GM12878 (cell line): ENCODE measurements around the gene TRAF3. TPM values are rescaled to one million over a fixed set of nuclear protein-coding genes. Genes with fewer than 3 reads are reported as not detected.

ENCODE experiments used
- ASH2L ChIP-seq: fragments of 300-600, 200-600 bp; sonication (generic); IDR thresholded peaks from 2 replicates; pipeline ENCODE4 v1.6.1; 2017; ENCODE audit warnings: low read depth, mild to moderate bottlenecking, borderline replicate concordance
- ATF7 ChIP-seq: fragments of 450-650 bp; IDR thresholded peaks from 2 replicates; pipeline ENCODE4 v1.6.1; 2016; ENCODE audit warnings: low read depth, mild to moderate bottlenecking
- CEBPB ChIP-seq, 2 experiments: fragments of 150-350 bp in 1 of 2; IDR thresholded peaks; 2 replicates each; pipeline ENCODE4 v1.6.1; 2012 to 2014; ENCODE audit warnings: low read depth in 2 of 2, low read length in 2 of 2, borderline replicate concordance in 1 of 2, inconsistent platforms in 1 of 2
- CTCF ChIP-seq, 3 experiments: IDR thresholded peaks in 2 of 3; conservative IDR thresholded peaks in 1 of 3; 2 replicates each; pipeline ENCODE4 v1.5.1; 2011; ENCODE audit warnings: low read depth in 3 of 3, low read length in 3 of 3, mild to moderate bottlenecking in 3 of 3, control low read depth in 2 of 3, moderate library complexity in 2 of 3, inconsistent platforms in 1 of 3, mixed read lengths in 1 of 3; ENCODE audit not compliant: control insufficient read depth in 2 of 3, insufficient read depth in 1 of 3; ENCODE audit errors: extremely low read depth in 1 of 3
- DPF2 ChIP-seq: fragments of 450-650 bp; IDR thresholded peaks from 2 replicates; pipeline ENCODE4 v1.6.1; 2017; ENCODE audit warnings: mild to moderate bottlenecking
- ESRRA ChIP-seq: IDR thresholded peaks from 2 replicates; pipeline ENCODE4 v1.6.1; 2012; ENCODE audit warnings: mild to moderate bottlenecking, low read length, improper control_type of control experiment
- GATAD2B ChIP-seq: fragments of 450-650 bp; conservative IDR thresholded peaks from 2 replicates; pipeline ENCODE4 v1.6.1; 2017; ENCODE audit warnings: low read depth, mild to moderate bottlenecking, moderate library complexity
- IKZF2 ChIP-seq, 2 experiments: fragments of 450-650 bp; IDR thresholded peaks; 2 replicates each; pipeline ENCODE4 v1.6.1; 2017; ENCODE audit warnings: mild to moderate bottlenecking in 2 of 2, moderate library complexity in 2 of 2
- NR2C2 ChIP-seq: IDR thresholded peaks from 2 replicates; pipeline ENCODE4 v1.6.1; 2011; ENCODE audit warnings: borderline replicate concordance, low read depth; ENCODE audit not compliant: control insufficient read depth, insufficient read length
- PKNOX1 ChIP-seq: fragments of 450-650 bp; IDR thresholded peaks from 2 replicates; pipeline ENCODE4 v1.6.1; 2016; ENCODE audit warnings: mild to moderate bottlenecking
- PML ChIP-seq: IDR thresholded peaks from 2 replicates; pipeline ENCODE4 v1.6.1; 2012; ENCODE audit warnings: low read length, inconsistent platforms
- POU2F2 ChIP-seq: IDR thresholded peaks from 3 replicates; pipeline ENCODE4 v1.6.1; 2011; ENCODE audit warnings: low read depth, mild to moderate bottlenecking, low read length, borderline replicate concordance
- RAD21 ChIP-seq: IDR thresholded peaks from 2 replicates; pipeline ENCODE4 v1.6.1; 2011; ENCODE audit warnings: mild to moderate bottlenecking, low read depth, low read length, moderate library complexity; ENCODE audit not compliant: insufficient read depth
- RCOR1 ChIP-seq: conservative IDR thresholded peaks from 2 replicates; pipeline ENCODE4 v1.6.1; 2012; ENCODE audit warnings: low read depth, low read length, improper control_type of control experiment
- RUNX3 ChIP-seq: IDR thresholded peaks from 2 replicates; pipeline ENCODE4 v1.6.1; 2012; ENCODE audit warnings: low read length, inconsistent platforms
- YY1 ChIP-seq: IDR thresholded peaks from 2 replicates; pipeline ENCODE4 v1.6.1; 2011; ENCODE audit warnings: low read depth, mild to moderate bottlenecking, low read length
- ZNF207 ChIP-seq: fragments of 450-650 bp; IDR thresholded peaks from 2 replicates; pipeline ENCODE4 v1.6.1; 2014; ENCODE audit warnings: antibody characterized with exemption, mild to moderate bottlenecking, borderline replicate concordance
- polyA plus RNA-seq, 11 experiments: library from polyadenylated mRNA; depleted of rRNA in 4 of 11; unstranded in 6 of 11; stranded (reverse) in 5 of 11; fragments of >200 nt; fragmentation: Nextera tagmentation in 4 of 11; fragmentation: Illumina TruSeq in 1 of 11; extraction: Ambion mirVana in 4 of 11; extraction: Trizol in 1 of 11; gene quantifications; 1 replicate in 1 of 11; 2 replicates in 10 of 11; pipeline versions ENCODE4 v1.2.1 to v1.2.3, GENCODE V29; 2011 to 2016; ENCODE audit warnings: inconsistent platforms in 2 of 11, missing spikeins in 2 of 11, low read depth in 1 of 11
- total RNA-seq, 4 experiments: library from RNA; depleted of rRNA in 3 of 4; stranded (reverse); fragments of >200 nt in 3 of 4; fragmentation: Illumina TruSeq in 1 of 4; extraction: Trizol in 1 of 4; gene quantifications; 2 replicates each; pipeline versions ENCODE4 v1.2.1 to v1.2.3, GENCODE V29; 2013 to 2021
- TF ChIP-seq, protein P1 (sequence below): fragments of 450-650 bp; IDR thresholded peaks from 2 replicates; pipeline ENCODE4 v1.6.1; 2017; ENCODE audit warnings: mild to moderate bottlenecking, moderate library complexity
- TF ChIP-seq, protein P2 (sequence below): IDR thresholded peaks from 2 replicates; pipeline ENCODE4 v1.6.1; 2012; ENCODE audit warnings: low read length, inconsistent platforms

TRAF3 gene
- total and polyA plus RNA-seq, 10 of the 15 experiments (the other 5 are each of a cell fraction or from before 2014, with no cell fraction given), result 3.0 to 70.1 (median 36.5) TPM

DNA sequence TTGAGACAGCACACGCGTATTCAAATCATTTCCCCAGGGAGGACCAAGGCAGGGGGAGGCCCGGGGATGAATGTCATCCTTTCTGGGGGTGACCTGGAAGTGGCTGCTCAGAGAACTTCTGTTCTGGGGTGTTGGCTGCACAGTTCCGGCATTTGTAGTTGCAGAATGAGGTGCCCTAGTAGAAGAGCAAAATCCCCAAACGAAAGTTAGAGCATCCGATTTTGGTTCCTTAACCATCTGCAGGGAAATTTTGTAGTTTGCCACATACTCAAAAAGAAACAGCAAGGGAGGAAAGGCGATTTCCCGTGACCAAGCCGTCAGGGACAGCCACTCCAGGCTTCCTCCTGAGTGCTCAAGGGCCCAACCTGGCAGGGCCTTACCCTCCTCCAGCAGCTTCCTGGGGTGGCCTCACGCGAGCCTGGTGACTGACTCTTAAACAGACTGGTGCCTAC lies 13.0 kb upstream of the TRAF3 start (continued):
- TF ChIP-seq RUNX3, result peak; percentile 89
- 0 out of 2 replicates have a peak, but pooled peaks have one; percentile 59 for TF ChIP-seq ZNF207
- TF ChIP-seq ESRRA, result no peak
- TF ChIP-seq POU2F2, result peak; percentile 97
- no peak for TF ChIP-seq ASH2L
- peak; percentile 73 for TF ChIP-seq GATAD2B
- TF ChIP-seq RCOR1, result peak; percentile 88; the same call in 1 of the 2 replicates
- peak; percentile 87 for TF ChIP-seq ATF7
- TF ChIP-seq, protein P1, sequence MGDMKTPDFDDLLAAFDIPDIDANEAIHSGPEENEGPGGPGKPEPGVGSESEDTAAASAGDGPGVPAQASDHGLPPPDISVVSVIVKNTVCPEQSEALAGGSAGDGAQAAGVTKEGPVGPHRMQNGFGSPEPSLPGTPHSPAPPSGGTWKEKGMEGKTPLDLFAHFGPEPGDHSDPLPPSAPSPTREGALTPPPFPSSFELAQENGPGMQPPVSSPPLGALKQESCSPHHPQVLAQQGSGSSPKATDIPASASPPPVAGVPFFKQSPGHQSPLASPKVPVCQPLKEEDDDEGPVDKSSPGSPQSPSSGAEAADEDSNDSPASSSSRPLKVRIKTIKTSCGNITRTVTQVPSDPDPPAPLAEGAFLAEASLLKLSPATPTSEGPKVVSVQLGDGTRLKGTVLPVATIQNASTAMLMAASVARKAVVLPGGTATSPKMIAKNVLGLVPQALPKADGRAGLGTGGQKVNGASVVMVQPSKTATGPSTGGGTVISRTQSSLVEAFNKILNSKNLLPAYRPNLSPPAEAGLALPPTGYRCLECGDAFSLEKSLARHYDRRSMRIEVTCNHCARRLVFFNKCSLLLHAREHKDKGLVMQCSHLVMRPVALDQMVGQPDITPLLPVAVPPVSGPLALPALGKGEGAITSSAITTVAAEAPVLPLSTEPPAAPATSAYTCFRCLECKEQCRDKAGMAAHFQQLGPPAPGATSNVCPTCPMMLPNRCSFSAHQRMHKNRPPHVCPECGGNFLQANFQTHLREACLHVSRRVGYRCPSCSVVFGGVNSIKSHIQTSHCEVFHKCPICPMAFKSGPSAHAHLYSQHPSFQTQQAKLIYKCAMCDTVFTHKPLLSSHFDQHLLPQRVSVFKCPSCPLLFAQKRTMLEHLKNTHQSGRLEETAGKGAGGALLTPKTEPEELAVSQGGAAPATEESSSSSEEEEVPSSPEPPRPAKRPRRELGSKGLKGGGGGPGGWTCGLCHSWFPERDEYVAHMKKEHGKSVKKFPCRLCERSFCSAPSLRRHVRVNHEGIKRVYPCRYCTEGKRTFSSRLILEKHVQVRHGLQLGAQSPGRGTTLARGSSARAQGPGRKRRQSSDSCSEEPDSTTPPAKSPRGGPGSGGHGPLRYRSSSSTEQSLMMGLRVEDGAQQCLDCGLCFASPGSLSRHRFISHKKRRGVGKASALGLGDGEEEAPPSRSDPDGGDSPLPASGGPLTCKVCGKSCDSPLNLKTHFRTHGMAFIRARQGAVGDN, result peak; percentile 93
- TF ChIP-seq, protein P2, sequence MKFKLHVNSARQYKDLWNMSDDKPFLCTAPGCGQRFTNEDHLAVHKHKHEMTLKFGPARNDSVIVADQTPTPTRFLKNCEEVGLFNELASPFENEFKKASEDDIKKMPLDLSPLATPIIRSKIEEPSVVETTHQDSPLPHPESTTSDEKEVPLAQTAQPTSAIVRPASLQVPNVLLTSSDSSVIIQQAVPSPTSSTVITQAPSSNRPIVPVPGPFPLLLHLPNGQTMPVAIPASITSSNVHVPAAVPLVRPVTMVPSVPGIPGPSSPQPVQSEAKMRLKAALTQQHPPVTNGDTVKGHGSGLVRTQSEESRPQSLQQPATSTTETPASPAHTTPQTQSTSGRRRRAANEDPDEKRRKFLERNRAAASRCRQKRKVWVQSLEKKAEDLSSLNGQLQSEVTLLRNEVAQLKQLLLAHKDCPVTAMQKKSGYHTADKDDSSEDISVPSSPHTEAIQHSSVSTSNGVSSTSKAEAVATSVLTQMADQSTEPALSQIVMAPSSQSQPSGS, result peak; percentile 86
- TF ChIP-seq YY1, result no peak
- no peak; the same call in none of the 2 replicates for TF ChIP-seq DPF2
- no peak for TF ChIP-seq RAD21
- peak; percentile 35; the same call in 1 of the 2 replicates for TF ChIP-seq PKNOX1
- no peak for TF ChIP-seq CTCF (IDR thresholded peaks at IDR 0.05 in 2 of 3, conservative IDR thresholded peaks at IDR 0.05 in 1 of 3; ENCODE audit: control insufficient read depth in 2 of 3, extremely low read depth in 1 of 3, insufficient read depth in 1 of 3, low read depth in 3 of 3, low read length in 3 of 3)
- TF ChIP-seq PML, result no peak
- no peak for TF ChIP-seq NR2C2
- TF ChIP-seq IKZF2 (IDR thresholded peaks at IDR 0.05), result peak; percentile 95 to 96
- no peak; a peak in 1 of 4 replicates for TF ChIP-seq CEBPB (IDR thresholded peaks at IDR 0.05; ENCODE audit: borderline replicate concordance in 1 of 2, low read depth in 2 of 2, low read length in 2 of 2)
